OCI-LY1 (cell line): ENCODE measurements around the gene DIP2C.

Source experiments
- EZH2 ChIP-seq: fragments of 200-600 bp; sonication (generic), shearing (Covaris generic); IDR thresholded peaks from 2 replicates; pipeline ENCODE4 v1.8.0; 2017; ENCODE audit warnings: borderline replicate concordance, mixed run types, mild to moderate bottlenecking, antibody characterized with exemption, low read length, moderate library complexity, mixed read lengths
- TF ChIP-seq, protein P1 (sequence below): fragments of 200-600 bp; sonication (generic), shearing (Covaris generic); IDR thresholded peaks from 2 replicates; pipeline ENCODE4 v1.5.1; 2017; ENCODE audit warnings: mild to moderate bottlenecking, antibody characterized with exemption, low read length, moderate library complexity, mixed read lengths

DNA sequence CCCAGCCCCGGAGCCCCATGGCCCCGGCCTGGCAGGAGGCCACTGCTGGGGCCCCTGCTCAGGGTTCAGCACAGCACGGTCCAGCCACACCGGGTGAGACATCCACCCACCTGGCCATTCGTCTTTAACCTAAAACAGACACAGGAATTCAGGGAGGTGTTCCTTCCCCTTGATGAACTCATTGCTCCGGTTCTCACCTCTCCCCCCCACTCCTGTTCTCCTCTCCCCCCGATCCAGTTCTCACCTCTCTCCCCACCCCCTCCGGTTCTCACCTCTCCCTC lies 129.8 kb downstream of the DIP2C start:
- TF ChIP-seq, protein P1, sequence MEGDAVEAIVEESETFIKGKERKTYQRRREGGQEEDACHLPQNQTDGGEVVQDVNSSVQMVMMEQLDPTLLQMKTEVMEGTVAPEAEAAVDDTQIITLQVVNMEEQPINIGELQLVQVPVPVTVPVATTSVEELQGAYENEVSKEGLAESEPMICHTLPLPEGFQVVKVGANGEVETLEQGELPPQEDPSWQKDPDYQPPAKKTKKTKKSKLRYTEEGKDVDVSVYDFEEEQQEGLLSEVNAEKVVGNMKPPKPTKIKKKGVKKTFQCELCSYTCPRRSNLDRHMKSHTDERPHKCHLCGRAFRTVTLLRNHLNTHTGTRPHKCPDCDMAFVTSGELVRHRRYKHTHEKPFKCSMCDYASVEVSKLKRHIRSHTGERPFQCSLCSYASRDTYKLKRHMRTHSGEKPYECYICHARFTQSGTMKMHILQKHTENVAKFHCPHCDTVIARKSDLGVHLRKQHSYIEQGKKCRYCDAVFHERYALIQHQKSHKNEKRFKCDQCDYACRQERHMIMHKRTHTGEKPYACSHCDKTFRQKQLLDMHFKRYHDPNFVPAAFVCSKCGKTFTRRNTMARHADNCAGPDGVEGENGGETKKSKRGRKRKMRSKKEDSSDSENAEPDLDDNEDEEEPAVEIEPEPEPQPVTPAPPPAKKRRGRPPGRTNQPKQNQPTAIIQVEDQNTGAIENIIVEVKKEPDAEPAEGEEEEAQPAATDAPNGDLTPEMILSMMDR = no peak
- TF ChIP-seq EZH2 = no peak
